Aorta (tissue), 5 donors: ENCODE data around the gene TRIM15. TPM values are rescaled to one million over a fixed set of nuclear protein-coding genes. Genes with fewer than 3 reads are reported as not detected.

Experiments used
- ATAC-seq: fragments of 200-7000 bp; cut with Tn5 transposase; one replicate; pipeline ENCODE4 v1.9.1; 2022; ENCODE audit warnings: moderate library complexity; ENCODE audit not compliant: low FRiP score
- DNase-seq, 2 donors: peaks; one replicate each; pipeline ENCODE4 v3.0.0-alpha.2; 2020
- H3K27ac ChIP-seq, 2 donors: one replicate each; pipeline ENCODE4 v1.5.1; 2013; ENCODE audit warnings: low read length in 2 of 2, mild to moderate bottlenecking in 2 of 2, moderate library complexity in 2 of 2, control low read depth in 1 of 2, inconsistent platforms in 1 of 2, low read depth in 1 of 2
- H3K27me3 ChIP-seq, 2 donors: one replicate each; pipeline ENCODE4 v1.6.1; 2013; ENCODE audit warnings: control low read depth in 1 of 2, low read length in 1 of 2, mild to moderate bottlenecking in 1 of 2, moderate library complexity in 1 of 2; ENCODE audit not compliant: insufficient read depth in 2 of 2, control insufficient read depth in 1 of 2
- H3K36me3 ChIP-seq, 2 donors: one replicate each; pipeline ENCODE4 v1.6.1; 2013; ENCODE audit warnings: control low read depth in 1 of 2, low read length in 1 of 2, mild to moderate bottlenecking in 1 of 2; ENCODE audit not compliant: insufficient read depth in 2 of 2, control insufficient read depth in 1 of 2
- H3K4me1 ChIP-seq, 2 donors: one replicate each; pipeline ENCODE4 v1.6.1; 2013; ENCODE audit warnings: low read length in 2 of 2, control low read depth in 1 of 2, mild to moderate bottlenecking in 1 of 2, moderate library complexity in 1 of 2; ENCODE audit not compliant: insufficient read depth in 2 of 2, control insufficient read depth in 1 of 2
- H3K4me3 ChIP-seq, 2 donors: one replicate each; pipeline ENCODE4 v1.5.1; 2013; ENCODE audit warnings: low read length in 2 of 2, control low read depth in 1 of 2, mild to moderate bottlenecking in 1 of 2
- H3K9me3 ChIP-seq: one replicate; pipeline ENCODE4 v1.6.1; 2013; ENCODE audit warnings: mild to moderate bottlenecking, low read length; ENCODE audit not compliant: control insufficient read depth
- WGBS, 2 donors: extraction: QIAGEN DNeasy Blood & Tissue Kit; methylation state at CpG; one replicate each; pipeline ENCODE4 v1.1.7; 2013; 5-methylcytosine and 5-hydroxymethylcytosine counted together
- intact Hi-C, 2 donors: fragments of 100-400 bp; cut with DNase I; formaldehyde crosslinking; loops; one replicate each; pipeline versions ENCODE4 v1.14.2 to v1.15.0; 2022
- polyA plus RNA-seq, 2 donors: library from polyadenylated mRNA; stranded (reverse); fragments of 200-250 nt; gene quantifications; one replicate each; pipeline ENCODE4 v1.2.3, GENCODE V29; 2013
- total RNA-seq, 2 donors: library from RNA; stranded (reverse); fragmentation: NEBNext Ultra II Directional; extraction: Animal tissue kit (Norgen Biotek cat#: 25700); gene quantifications; one replicate each; pipeline ENCODE4 v1.2.1, GENCODE V29; 2021
- donor health status: healthy with polysubstance abuse.
- donor health status: Bipolar disorder and iron deficiency.
- donor health status: DM: no; HTN: no; CAD: no.
- donor health status: DM: no; HTN: no; CAD: no.
- donor health status: DM: yes; HTN: yes; CAD: no.

TRIM15 gene
- total and polyA plus RNA-seq, 4 donors = 1.6 to 7.0 TPM; not detected in 2

DNA sequence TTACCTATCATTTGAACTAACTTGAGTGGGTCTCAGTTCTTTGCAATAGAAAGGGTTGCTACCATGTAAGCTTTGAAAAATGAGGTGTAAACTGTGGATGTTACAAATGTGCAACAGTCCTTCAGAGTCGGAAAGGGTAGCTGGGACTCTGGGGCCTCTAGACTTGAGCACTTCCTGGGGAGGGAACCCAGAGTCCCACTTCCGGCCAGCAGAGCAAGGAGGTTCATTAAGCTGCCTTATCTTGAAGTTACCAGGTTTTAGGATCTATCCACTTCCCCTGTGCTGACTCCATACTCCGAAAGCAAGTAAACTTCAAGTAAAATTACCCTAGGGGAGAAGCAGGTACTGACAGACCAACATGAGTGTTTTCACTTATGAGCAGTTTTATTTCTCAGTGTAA, 11.8 kb upstream of the TRIM15 start:
- no peak for DNase-seq

DNA sequence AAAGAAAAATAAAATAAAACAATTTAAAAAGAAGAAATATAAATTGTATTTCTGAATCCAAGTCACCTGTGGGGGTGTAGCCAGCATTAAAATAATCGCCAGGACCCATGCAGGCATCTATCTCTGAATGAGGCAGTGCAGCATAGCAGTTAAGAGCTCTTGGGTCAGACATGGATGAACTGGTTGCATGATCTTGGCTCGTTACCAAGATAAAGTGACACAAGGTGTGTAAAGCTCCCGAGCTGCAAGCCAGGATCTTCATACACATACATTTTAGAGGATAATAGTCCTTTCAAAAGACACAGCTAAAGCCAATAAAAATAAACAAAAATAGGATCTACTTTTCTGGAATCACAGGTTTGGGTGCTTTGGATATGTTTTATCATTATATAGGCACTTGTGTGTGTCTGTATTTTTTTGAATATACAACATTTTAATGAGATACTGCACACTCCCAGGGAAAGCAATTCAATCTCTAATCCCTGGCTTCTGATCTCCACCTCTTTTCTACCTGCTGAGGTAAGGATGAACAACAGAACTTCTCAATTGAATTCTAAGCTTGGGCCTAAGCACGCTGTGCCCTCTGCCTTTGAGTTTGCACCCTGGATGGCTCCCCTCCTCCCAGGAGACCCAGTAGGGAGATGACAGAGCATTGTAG, 11.2 kb upstream of the TRIM15 start:
- intact Hi-C loops = no loop called here
- ATAC-seq = no peak

More for the DNA sequence above, 11.8 kb upstream of the TRIM15 start:
- no peaks in the 10 kb centered on the region for H3K36me3 ChIP-seq
- H3K9me3 ChIP-seq = no peaks in the 10 kb centered on the region
- no peak for ATAC-seq
- no peaks in the 10 kb centered on the region for H3K27me3 ChIP-seq
- no peak overlapping the region for H3K4me3 ChIP-seq
- intact Hi-C loops = no loop called here
- no peaks in the 10 kb centered on the region for H3K4me1 ChIP-seq
- no peak overlapping the region for H3K27ac ChIP-seq
- 52 to 65% methylated on average over 3 of the region's 3 CpGs for WGBS, 2 donors

GRCh38 chr6:30152910-30153610, 10.3 kb upstream of the TRIM15 start:
- H3K27ac ChIP-seq = no peak overlapping the region
- no peak for DNase-seq
- H3K4me1 ChIP-seq = no peaks in the 10 kb centered on the region
- H3K27me3 ChIP-seq = no peaks in the 10 kb centered on the region
- intact Hi-C loops = no loop called here
- no peaks in the 10 kb centered on the region for H3K36me3 ChIP-seq
- no peak overlapping the region for H3K4me3 ChIP-seq
- 75 to 91% methylated on average over 3 of the region's 3 CpGs for WGBS, 2 donors
- ATAC-seq = no peak
- H3K9me3 ChIP-seq = no peaks in the 10 kb centered on the region

More for the DNA sequence above, 11.2 kb upstream of the TRIM15 start:
- DNase-seq = no peak
- WGBS, 2 donors = 72 to 77% methylated on average over 4 of the region's 4 CpGs
- H3K27me3 ChIP-seq = no peaks in the 10 kb centered on the region
- H3K27ac ChIP-seq = no peak overlapping the region
- H3K4me1 ChIP-seq = no peaks in the 10 kb centered on the region
- no peaks in the 10 kb centered on the region for H3K9me3 ChIP-seq
- H3K36me3 ChIP-seq = no peaks in the 10 kb centered on the region
- H3K4me3 ChIP-seq = no peak overlapping the region

DNA sequence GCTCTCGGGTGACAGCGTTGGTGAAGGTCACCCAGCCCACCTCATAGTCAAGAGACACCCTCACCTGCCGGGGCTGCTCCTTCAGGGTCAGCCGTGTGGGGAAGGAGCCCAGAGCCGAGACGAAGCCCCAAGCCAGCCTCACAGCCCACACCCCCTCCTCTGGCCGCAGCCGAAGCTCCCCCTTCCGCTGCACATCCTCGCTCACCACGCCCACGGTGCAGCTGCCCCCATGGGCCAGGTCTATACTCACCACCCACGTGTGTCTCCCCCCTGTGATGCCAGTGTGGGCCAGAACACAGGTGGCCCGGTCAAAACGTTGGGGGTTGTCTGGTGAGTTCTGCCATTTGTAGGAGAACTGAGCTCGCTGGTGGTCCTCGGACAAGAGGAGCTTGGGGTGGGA, 9.3 kb upstream of the TRIM15 start:
- no peaks in the 10 kb centered on the region for H3K36me3 ChIP-seq
- ATAC-seq = no peak

GRCh38 chr6:30154709-30155519, 8.4 kb upstream of the TRIM15 start:
- WGBS, 2 donors = 29 to 33% methylated on average over 12 of the region's 12 CpGs
- Histone ChIP-seq H3K4me1 (no peaks in the 10 kb centered on the region), H3K36me3 (no peaks in the 10 kb centered on the region), H3K27ac (no peak overlapping the region), H3K4me3 (no peak overlapping the region), H3K9me3 (no peaks in the 10 kb centered on the region), H3K27me3 (no peaks in the 10 kb centered on the region)
- no peak for DNase-seq
- peak; percentile 57 for ATAC-seq
- intact Hi-C loops = no loop called here

More for the DNA sequence above, 9.3 kb upstream of the TRIM15 start:
- intact Hi-C loops = no loop called here
- H3K27ac ChIP-seq = no peak overlapping the region
- no peaks in the 10 kb centered on the region for H3K4me1 ChIP-seq
- H3K9me3 ChIP-seq = no peaks in the 10 kb centered on the region
- no peak for DNase-seq
- H3K4me3 ChIP-seq = no peak overlapping the region
- no peaks in the 10 kb centered on the region for H3K27me3 ChIP-seq
- WGBS, 2 donors = 85 to 87% methylated on average over 17 of the region's 17 CpGs

- H3K4me1 ChIP-seq = no peaks in the 10 kb centered on the region
- no peaks in the 10 kb centered on the region for H3K27me3 ChIP-seq
- H3K9me3 ChIP-seq = no peaks in the 10 kb centered on the region
- intact Hi-C loops = no loop called here
- DNase-seq (no peak), ATAC-seq (no peak)
- no peak overlapping the region for H3K4me3 ChIP-seq
- WGBS, 2 donors = 85 to 92% methylated on average over 2 of the region's 2 CpGs
- H3K27ac ChIP-seq = no peak overlapping the region
- H3K36me3 ChIP-seq = no peaks in the 10 kb centered on the region
Observed at GRCh38 chr6:30155520-30156261, 7.7 kb upstream of the TRIM15 start.

GRCh38 chr6:30156262-30156599, 7.1 kb upstream of the TRIM15 start:
- DNase-seq = peak in 1 of 2 donors; percentile 55
- H3K27ac ChIP-seq = no peak overlapping the region
- H3K27me3 ChIP-seq = no peaks in the 10 kb centered on the region
- no peak for ATAC-seq
- intact Hi-C loops = no loop called here
- H3K4me1 ChIP-seq = no peaks in the 10 kb centered on the region
- no peaks in the 10 kb centered on the region for H3K9me3 ChIP-seq
- no peaks in the 10 kb centered on the region for H3K36me3 ChIP-seq
- no peak overlapping the region for H3K4me3 ChIP-seq
- WGBS, 2 donors = 7 to 9% methylated on average over 4 of the region's 4 CpGs

GRCh38 chr6:30156774-30157173, 6.6 kb upstream of the TRIM15 start:
- H3K27me3 ChIP-seq = no peaks in the 10 kb centered on the region
- intact Hi-C loops = no loop called here
- no peak for ATAC-seq
- no peaks in the 10 kb centered on the region for H3K36me3 ChIP-seq
- no peak for DNase-seq
- no peak overlapping the region for H3K4me3 ChIP-seq
- WGBS, 2 donors = 80 to 93% methylated on average over 9 of the region's 9 CpGs
- H3K27ac ChIP-seq = no peak overlapping the region
- H3K4me1 ChIP-seq = no peaks in the 10 kb centered on the region
- H3K9me3 ChIP-seq = no peaks in the 10 kb centered on the region
